Fibroblast of skin of right quadriceps (primary cell): Measurements from ENCODE around the gene KIAA0513.
"Not testable (repeated sequence)": the region's sequence is repeated elsewhere in the genome, so short reads cannot be mapped to it uniquely, and the experiment has no call there.

Experiments
- DNase-seq: peaks from one replicate; pipeline ENCODE4 v3.0.0-alpha.2; 2013

Gene KIAA0513

DNA sequence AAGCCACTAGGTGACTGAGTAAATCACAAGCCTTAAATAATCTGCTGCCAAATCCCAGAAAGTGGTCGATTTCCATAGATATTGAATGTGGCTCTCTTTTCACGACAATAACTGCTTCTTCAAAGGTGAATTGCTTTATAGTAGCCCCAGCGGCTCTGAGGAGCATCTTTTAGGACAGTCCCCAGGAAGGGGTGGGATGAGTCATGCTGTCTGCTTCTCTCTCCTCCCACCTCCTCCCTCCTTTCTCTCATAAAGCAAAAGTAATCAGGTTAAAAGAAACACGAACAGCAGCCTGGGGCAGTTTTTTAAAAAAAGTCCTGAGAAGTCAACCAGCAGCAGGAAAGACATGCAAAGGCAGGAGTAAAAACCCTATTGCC lies 1.8 kb downstream of the KIAA0513 start:
- peak; percentile 40 for DNase-seq

GRCh38 chr16:85029981-85030401 lies 2.4 kb downstream of the KIAA0513 start:
- no peak for DNase-seq

DNA sequence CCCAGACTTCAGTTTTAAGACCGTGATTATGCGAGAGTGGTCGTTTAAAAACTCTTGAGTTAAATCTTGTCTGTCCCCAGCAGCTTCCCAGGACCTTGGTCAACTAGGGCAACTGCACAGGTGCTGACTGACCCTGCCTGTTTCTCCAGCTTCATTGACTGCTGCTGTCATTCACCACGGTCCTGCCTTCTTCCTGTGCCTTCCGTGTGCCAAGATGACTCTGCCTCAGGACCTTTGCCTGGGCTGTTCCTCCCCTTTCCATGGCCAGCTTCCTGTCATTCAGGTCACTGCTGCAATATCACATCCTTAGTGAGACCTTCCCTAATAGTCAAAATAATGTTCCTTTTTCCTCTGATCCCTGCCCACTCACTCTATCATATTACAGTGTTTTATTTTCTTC lies 3.9 kb downstream of the KIAA0513 start:
- no peak for DNase-seq

DNA sequence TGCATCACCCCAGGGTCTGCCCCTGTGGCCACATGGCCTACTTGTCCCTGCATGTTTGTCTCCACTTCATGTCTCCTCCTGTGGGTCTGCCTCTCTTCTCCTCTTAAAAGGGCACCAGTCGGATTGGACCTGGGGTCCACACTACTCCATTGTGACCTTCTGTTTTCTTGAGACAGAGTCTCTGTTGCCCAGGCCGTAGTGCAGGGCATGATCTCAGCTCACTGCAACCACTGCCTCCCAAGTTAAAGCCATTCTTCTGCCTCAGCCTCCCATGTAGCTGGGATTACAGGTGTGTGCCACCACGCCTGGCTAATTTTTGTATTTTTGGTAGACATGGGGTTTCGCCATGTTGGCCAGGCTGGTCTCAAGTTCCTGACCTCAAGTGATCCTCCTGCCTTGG lies 4.6 kb downstream of the KIAA0513 start:
- not testable (repeated sequence) for DNase-seq

GRCh38 chr16:85033171-85033570 lies 5.6 kb downstream of the KIAA0513 start:
- no peak for DNase-seq

DNA sequence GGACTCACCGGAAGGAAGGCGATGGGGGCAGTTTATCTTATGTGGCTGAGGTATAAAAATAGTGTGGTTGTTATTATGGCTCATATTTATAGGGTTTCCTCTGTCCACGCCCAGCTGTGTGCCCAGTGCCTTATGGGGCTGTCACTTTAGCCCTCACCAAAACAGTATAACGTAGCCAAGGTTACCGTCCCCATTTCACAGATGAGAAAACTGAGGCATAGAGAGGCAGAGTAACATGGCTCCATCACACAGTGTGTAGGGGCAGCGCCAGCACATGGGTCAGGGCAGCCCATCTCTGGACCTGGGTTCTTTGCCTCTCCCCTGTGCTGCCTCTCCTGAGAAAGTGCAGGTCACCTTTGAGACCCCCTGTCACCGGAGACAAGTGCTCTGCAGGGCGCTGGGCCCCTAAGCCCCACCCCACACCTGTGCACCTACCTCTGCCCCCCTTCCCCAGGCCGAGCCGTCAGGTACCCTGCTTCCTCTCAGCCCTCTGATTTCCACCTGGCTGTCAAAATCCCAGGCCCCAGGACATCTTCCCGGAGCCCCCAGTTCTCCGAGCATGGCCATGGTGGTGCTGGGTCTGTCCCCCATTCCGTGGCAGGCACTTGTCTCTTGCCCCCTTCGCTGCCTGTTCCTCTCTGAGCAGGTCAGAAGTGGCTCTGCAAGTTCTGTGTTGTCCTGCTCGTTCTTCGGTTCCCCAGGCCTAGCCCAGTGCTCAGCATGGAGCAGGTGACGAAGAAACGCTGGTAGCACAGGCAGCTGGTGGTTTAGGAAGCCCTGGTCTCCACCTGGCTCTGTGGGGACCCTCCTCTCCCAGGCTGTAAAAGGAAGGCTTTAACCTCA lies 7.2 kb downstream of the KIAA0513 start:
- DNase-seq: no peak

DNA sequence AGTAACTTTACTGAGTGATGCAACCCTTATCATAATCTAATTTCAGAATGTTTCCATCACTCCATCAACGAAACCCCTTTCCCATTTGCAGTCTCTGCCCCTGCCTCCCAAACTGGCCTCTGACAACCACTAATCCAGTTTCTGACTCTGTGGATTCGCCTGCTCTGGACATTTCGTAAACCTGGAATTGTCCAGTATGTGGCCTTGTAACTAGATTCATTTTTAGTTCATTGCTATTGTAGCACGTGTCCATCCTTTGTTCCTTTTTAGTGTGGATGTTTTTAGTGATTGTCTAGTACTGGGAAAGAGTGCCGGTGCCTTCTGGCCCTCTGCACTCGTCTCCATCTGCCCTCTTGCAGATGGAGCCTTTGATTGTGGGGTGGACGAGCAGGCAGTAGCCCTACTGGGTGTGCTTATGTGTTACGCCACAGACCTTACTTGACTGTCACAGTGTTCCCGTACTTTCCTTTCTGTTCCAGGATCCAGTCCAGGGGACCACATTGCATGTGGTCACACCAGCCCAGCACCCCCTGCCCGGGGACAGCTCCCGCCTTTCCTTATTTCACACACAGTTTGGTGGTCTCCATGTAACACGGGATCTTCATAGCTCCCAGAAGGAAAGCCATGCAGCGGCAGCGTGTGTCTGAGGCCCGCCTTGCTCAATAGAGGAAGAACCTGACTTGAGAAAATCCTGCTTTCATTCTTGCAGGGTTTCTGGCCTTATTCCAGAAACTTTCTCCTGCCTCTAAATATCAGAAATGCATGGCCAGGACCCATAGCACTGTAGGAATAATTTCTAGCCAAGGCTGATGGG lies 8.8 kb downstream of the KIAA0513 start:
- no peak for DNase-seq

DNA sequence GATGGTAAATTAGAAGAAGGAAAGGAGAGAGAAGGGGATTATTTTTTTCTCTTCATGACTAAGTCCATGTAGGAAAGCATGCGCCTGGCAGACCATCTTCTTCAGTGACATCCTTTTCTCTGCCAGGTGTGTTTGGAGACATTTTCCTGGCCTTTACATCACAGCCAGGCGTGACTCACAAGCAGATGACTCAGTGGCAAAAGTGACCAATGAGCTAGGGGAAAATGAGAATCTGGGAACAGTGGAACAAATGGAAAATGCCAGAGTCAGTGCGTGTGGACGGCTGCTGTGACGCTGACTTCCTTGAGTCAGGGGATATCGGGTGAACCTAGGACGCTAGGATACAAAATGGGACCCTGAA lies 9.4 kb downstream of the KIAA0513 start:
- peak; percentile 66 for DNase-seq

DNA sequence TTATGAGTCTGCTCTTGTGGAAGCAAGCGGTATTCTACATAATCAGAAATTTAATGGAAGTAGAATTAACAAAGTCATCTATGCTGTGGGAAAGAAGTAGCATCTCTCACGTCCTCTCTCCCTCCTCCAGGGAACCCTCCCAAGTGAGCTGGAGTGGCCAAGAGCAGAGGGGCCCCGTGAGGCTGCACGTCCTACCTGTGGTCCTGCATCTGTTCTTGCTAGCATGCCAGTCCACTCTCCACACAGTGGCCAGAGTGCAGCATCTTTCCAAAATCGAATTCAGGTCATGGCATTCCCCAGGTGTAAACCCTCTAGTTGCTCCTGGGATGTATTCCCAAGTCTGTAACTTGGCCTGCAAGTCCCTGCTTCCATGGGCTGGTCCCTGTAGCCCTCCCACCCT lies 10.1 kb downstream of the KIAA0513 start:
- no peak for DNase-seq

- no peak for DNase-seq
Observed at GRCh38 chr16:85040685-85041084, 13.1 kb downstream of the KIAA0513 start.

DNA sequence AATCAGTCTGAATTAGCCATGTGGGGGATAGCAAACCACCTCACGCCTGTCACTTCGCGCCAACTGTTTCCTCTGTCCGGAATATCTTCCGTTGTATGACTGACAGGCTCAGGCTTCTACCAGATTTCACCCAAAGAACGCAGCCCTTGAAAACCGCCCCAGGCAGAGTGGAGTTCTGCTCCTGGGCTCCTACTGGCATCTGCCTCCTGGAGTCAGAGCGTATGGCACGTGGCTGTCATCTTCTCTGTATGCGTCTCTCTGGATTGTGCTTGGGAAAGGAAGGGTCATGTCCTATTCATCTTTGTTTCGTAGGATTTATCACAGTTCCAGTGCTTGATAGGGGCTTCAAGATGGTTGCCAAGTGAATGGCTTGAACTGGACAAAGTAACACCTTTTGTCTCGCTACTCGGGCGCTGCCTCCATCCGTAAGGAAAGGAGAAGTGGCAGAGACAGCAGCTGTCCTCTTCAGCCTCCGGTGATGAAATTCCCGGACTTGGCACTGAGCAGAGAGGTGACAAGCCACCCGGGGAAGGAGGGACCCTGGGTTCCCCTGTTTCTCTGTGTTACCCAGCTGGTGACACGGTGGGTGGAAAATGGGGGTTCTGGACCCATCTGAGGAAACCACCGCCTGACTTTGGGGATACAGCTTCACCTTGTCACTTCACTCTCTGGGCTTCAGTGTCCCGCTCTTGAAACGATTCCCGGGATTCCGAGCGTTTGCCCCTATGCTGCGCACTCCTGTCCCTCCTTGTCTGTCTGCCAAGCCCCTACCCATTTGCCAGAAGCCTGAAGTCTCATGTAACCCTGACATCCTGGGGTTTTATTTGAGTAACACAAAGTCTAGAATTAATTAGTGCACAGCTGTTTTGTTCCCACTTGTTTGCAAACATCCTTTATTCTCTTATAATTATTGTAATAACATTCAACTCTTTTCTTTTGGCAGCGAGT lies 13.9 kb downstream of the KIAA0513 start:
- no peak for DNase-seq

DNA sequence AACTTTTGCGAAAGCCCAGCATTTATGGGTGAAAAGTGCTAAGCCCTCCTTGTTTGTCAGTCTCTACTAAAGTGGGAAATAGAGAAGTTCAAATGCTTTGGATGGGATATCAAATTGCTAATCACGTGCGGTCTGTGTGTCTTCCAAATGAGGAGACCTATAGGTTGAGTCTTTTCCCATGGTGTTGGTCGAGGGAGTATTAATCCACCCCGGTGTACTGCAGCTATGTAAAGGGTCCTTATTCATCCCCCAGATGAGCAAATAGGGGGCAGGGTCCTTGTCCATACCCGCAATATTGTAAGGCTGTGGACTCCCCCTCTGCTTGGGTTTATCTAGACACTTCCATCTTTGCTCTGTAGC lies 14.6 kb downstream of the KIAA0513 start:
- no peak for DNase-seq

- DNase-seq: no peak
Observed at GRCh38 chr16:85042606-85043005, 15.0 kb downstream of the KIAA0513 start.

GRCh38 chr16:85045077-85045476 lies 17.5 kb downstream of the KIAA0513 start:
- DNase-seq: no peak

GRCh38 chr16:85045641-85046471 lies 18.3 kb downstream of the KIAA0513 start:
- no peak for DNase-seq

- no peak for DNase-seq
Observed at GRCh38 chr16:85046472-85046916, 18.9 kb downstream of the KIAA0513 start.

- DNase-seq: no peak
Observed at GRCh38 chr16:85046931-85047866, 19.6 kb downstream of the KIAA0513 start.

DNA sequence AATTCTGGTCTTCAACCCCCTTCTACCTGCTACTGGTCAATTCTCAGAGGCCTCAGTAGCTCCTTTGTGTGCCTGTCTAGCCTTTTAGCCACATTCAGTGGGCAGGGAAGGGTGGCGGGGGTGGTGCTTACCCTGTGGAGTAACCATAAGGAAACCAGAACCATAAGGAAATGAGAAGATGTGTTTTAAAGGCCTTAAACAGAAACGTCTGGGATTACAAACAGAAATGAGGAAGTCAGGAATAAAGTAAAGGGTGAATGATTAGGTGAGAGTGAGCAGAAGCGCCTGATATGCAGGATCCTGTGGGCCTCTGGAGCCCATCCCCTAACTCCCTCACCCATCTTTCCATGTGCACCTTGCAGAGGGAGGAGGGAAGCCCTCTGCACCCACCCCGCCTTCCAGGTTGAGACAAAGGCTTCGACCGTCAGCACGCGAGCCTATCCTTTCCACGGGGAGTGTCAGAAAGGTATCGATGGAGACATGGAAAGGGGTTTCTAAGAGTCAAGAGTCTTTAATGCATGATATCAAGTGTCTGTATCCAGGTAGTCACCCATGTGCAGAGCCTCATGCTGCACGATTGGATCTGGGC lies 20.4 kb downstream of the KIAA0513 start:
- DNase-seq: no peak

- no peak for DNase-seq
Observed at GRCh38 chr16:85048921-85049562, 21.4 kb downstream of the KIAA0513 start.

GRCh38 chr16:85049706-85050305 lies 22.2 kb downstream of the KIAA0513 start:
- no peak for DNase-seq
